IPS-NIHi7 (cell line): ENCODE results near the gene ACOT12.

Experiments
- DNase-seq: peaks from one replicate; pipeline ENCODE4 v3.0.0; 2012; ENCODE audit warnings: mixed read lengths; ENCODE audit errors: extremely low spot score

The ACOT12 gene

DNA sequence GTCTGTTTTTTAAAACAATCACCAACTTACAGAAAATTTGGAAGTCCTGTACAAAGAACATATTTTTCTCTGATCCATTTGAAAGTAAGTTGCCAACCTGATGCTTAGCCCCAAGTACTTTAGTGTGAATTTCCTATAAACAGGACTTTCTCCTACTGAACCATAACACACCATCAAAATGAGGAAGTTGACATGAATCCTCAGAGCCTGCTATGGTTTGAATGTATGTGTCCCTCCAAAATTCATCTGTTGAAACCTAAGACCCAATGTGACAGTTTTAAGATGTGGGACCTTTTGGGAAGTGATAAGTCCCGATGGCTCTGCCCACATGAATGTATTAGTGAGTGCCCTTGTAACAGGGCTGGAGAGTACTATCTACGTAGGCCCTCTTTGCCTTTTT is 6.4 kb upstream of the ACOT12 start:
- no peak for DNase-seq

DNA sequence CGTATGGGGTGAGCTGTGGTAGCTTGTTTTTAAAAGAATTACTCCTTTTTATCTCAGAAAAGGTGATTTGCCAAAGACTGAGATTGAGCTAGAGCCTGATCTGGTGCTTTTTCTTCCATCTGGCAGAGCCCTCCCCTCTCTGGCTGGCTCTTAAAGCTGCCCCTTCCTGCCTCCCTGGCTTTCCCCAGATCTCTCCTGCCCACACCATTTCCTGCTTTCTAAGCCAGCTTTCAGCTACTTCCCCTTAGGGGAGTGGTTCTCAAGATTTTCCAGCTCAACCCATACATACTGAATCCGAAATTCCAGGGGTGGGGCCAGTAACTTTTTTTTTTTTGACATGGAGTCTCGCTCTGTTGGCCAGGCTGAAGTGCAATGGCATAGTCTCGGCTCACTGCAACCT is 4.8 kb upstream of the ACOT12 start:
- no peak for DNase-seq

DNA sequence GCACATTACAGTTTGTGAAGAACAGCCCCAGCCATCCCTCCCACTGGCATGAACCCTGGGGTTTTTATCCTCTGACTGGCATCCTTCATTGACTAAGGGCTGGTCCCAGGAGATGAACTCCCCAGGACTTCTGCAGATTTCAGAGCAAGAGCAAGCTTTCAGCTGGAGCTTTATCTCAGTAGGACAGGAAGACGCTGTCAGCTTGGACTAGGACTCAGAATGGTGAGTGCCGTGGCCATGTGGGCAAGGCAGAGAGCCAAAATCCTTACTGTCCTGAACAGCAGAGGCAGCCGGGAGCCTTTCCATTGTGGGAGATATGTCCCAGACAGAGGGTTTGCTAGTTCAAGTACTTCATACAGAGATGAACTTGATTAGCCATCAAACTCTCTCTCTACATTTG is 3.2 kb upstream of the ACOT12 start:
- no peak for DNase-seq

DNA sequence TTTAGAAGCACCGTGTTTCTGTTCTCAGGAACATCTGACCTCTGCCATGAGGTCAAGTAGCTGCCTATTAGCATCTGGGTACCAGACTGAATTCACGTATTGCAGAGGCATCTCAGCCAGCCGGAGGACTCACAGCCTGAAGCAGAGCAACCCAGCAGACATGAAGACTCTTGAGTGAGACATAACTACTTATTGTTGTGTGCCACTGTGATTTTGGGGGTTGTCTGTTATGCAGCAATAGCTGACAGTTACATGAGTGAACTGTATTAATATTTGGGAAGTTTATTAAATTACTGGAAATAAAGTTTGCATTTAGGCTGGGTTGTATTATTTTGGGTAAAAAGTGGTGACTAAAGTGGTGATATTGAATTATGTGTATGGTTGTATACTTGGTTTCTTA is 1.3 kb upstream of the ACOT12 start:
- no peak for DNase-seq

DNA sequence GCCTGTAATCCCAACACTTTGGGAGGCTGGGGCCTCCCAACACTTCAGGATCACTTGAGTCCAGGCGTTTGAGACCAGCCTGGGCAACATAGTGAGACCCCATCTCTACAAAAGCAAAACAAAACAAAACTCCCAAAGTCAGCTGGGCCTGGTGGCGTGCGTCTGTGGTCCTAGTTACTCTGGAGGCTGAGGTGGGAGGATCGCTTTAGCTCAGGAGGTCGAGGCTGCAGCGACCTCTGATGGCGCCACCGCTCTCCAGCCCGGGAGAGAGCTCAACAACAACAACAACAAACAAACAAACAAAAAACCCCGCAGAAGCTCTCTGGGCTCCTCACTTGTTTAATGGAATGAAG is 528 bp downstream of the ACOT12 start:
- no peak for DNase-seq

DNA sequence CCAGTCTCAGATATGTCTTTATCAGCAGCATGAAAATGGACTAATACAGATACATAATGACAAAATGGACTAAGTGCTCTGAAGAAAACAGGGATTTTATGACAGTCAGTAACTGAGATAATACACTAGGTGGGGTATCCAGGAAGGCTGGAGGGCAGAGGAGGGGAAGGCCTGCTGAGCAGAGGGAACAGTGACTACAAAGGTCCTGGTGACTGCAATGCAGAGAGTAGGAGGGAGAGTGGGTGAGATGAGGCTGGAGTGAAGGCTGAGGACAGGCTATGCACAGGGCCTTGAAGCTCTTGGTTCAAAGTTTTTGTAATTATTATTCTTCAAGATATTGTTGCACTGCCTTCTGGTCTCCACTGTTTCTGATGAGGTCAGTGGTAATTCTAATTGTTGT is 4.9 kb downstream of the ACOT12 start:
- no peak for DNase-seq

DNA sequence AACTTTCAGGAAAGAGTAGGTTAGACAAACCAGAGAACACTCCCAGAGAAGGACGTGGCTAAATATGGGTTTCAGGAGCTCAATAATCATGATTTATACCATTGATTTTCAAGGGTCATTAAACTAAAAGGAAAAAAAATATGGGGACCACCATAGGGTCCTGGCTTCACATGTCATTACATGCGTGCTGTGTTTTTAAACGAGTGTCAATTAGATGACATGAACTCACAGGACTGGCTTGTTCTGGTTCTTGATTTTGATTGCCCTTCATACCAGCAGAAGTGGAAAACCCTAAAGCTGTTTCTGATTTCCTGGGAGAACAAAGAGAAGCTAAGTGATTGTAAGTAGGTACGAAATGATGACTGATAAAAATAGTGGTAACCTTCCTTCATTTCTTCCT is 5.8 kb downstream of the ACOT12 start:
- DNase-seq = no peak

DNA sequence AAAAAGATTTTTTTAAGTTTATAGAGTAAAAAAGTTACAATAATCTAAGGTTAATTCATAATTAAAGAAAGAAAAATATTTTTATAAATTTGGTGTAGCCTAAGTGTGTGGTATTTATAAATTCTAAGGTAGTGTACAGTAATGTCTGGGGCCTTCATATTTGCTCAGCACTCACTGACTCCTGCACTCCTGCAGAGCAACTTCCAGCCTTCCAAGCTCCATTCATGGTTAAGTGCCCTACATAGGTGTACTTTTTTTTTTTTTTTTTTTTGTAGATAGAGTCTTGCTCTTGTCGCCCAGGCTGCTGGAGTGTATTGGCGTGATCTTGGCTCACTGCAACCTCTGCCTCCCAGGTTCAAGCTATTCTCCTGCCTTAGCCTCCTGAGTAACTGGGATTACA is 10.1 kb downstream of the ACOT12 start:
- DNase-seq = no peak

DNA sequence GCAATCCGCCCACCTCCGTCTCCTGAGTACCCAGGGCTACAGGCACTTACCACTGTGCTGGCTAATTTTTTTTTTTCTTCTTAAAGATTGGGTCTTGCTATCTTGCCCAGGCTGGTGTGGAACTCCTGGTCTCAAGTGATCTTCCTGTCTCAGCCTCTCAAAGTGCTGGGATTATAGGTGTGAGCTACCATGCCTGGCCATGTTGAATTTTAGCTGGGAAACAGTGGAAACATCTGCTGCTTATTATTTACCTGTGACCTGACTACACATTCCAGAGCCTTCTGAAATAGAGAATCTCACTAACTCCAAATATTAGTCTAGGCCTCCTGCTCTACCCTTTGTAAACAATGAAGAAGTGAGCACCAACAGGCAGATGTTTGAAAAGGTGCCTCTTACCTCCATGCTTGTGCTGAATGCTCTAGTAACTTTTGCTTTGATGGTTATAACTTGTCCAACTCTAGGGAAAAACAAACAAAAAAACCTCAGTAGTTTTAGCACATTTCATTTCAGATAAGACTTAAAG is 22.5 kb downstream of the ACOT12 start:
- DNase-seq = no peak

DNA sequence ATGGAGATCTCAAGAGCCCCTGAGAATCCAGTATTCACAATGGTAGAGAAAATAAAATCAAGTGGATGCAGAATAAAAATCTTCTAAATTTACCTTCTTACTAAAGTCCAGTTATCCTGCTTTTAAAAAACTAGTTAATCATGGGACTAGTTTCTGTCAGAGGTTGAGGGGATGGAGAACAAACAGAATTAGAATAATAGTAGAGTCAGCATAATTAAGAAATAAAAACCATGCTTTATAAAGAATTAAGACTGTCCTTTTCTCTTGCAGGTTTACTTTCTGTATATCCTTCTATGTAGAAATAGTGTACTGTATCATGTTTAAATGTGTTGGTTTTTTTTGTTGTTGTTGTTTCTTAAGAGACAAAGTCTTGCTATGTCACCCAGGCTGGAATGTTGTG is 23.0 kb downstream of the ACOT12 start:
- no peak for DNase-seq

DNA sequence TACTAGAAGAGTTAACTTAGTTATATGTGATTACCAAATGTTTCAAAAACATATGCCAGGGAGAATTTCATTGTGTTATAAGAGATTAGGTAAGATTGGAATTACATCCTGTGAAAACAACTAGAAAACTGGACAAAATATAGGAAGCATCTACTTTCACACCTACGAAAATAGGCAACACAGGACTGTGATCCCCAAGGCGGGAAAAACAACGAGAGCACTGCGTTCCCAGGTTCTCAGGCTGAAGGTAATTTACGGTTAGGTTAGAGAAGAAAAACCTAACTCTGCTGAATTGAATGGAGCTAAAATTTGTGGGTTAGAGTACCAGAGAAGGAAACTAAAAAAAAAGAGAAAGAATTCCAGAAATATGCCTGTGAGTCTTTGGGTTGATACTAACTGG is 28.4 kb downstream of the ACOT12 start:
- no peak for DNase-seq

DNA sequence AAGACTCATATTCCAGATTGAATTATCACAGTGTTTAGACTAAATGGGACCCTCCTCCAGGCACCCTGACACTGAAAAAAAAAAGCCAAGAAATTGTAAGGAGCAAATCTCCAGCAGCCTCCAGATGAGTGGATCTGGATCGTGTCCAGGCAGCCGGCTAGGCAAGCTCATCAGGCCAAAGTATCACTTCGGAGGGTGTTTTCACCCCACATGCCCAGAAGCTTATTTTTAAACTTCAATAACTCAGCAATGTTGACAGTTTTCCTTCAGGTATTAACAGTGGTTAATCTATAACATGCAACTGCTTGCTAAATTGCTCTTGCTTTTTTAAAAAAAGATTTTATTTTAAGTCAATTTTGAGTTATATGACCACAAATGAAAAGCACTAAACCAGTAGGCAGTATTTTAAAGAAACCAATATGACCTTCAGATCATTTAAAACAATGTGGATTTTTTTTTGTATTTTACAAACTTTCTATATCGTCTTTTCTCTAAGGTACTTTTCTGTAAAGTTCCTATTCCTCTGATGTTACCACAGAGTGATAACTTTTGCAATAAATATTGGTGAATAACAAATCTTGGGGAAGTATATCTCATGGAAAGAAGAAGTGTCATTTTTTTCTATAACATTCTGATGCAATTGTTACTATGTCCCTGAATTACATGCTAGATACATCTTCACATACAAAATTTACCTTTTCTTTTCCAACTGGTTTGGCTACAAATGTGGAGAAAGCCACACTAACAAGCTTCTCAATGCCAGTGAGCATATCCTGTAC is 30.7 kb downstream of the ACOT12 start:
- DNase-seq = no peak

DNA sequence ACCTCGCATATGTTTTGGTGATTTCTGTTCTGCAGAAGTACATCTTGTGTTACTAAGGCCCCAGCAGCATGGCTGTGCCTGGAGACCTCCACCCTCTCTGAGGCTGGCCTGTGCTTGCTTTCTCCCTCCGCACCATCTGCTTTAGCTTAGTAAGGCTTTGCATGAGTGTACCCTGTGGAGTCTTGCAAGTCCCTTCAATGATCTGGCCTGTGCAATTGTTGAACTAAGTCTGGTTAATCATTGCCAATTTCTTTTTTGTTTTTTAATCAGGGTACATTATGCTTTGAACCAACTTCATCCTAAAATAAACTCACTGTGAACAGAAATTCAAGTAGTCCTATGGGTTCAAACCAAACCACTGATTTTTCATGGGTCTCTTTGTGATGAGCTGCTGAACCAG is 32.3 kb downstream of the ACOT12 start:
- no peak for DNase-seq

DNA sequence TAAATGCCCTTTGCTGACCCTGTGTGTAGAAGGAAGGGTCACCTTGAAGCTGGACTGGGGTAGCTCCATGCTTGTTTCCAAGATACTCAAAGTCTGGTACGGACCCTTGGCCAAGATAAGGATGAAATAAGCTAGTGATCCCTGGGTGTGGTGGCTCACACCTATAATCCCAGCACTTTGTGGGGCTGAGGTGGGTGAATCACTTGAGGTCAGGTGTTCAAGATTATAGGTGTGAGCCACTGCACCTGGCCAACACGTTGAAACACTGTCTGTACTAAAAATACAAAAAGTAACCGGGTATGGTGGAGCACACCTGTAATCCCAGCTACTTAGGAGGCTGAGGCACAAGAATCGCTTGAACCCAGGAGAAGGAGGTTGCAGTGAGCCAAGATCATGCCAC is 33.3 kb downstream of the ACOT12 start:
- no peak for DNase-seq

DNA sequence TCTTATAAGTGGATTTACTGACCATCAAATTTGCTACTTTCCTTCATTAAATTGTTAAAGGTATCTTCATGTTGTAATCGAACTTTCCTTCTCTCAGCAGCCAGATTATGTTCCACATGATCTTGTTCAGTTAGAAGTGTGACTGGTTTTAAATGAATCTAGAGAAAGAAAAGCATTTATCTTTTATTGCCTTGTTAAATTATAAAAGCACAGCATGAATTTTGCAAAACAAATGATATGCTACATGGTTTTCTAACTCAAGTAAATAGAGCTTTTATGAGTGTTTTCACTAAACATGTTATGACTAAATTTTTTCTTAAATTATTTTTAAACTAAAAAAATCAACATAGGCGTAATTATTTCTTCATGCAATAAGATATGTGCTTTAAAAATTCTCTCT is 34.1 kb downstream of the ACOT12 start:
- DNase-seq = no peak

DNA sequence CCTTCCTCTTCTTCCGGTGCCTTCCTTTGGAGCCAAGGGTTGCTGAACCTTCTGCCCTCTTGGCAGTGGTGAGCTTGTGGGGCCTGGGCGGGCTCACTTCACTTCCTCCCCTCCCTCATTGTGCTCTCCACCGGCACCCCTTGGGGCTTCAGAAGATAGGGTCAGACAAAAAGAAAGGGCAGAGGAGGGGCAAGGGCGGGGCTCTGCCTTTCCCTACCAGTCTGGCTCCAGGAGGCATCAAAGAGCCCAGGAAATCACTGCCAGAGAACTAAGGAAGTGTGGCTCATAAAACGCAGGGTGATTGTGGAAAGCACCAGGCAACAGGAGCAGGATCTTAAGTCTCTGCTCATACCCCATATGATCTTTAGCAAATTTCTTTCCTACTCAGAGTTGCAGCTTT is 34.8 kb downstream of the ACOT12 start:
- DNase-seq = peak; percentile 48

DNA sequence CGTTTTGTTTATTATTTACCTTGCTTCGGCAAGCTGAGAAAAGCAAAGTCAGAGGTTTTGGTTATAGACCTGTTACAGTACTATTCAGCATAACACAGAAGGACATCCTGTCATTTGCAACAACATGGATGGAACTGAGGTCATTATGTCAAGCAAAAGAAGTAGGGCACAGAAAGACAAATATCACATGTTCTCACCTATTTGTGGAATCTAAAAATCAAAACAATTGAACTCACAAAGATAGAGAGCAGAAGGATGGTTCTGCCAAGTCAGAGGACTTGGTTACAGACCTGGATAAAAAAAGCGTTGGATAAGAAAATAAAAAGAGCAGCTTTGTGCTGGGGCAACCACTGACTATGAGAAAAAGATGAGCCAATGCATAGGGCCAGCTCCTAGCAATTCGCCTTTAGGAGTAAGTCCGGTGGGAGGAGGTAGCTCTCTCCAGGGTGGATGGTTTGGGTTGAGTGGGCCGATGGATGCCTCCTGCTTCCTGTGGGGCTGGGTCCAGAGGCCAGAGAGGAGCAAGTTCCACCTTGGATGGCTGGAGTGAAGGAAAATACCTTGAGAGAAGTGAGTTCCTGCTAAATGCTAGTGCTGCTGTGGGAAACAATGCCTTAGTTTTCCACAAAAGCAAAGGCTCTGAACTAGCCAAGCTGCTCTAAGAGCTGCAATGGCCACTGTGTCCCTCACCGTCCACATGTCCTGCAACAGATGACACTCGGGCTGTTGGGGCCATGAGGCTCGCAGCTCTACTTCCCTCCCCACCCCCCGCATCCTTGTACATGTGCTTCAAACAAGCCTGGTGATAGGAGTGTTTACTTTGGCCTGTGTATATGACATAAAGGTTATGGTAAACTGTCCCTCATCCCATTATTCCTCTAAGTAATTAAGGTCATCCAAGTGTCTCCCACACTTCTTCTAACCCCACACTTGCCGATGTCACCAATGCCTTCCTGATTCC is 38.4 kb downstream of the ACOT12 start:
- no peak for DNase-seq

DNA sequence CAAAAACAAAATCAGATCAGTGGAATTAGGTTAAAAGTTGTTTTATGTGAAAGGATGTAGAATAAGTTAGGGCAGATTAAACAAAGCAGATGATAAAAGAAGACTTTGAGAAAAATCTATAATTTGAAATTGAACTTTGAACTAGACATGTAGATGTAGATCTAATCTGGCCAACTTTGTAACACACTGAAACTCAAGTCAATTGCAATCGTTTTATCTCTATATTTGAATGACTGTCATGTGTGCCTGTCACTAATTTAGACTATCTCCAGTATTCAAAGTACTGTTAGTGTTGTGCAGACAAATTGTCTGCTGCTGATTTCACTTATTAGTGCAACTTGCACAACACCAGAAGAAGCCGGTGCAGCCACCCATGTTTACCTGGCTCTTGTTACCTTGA is 39.8 kb downstream of the ACOT12 start:
- DNase-seq = no peak

DNA sequence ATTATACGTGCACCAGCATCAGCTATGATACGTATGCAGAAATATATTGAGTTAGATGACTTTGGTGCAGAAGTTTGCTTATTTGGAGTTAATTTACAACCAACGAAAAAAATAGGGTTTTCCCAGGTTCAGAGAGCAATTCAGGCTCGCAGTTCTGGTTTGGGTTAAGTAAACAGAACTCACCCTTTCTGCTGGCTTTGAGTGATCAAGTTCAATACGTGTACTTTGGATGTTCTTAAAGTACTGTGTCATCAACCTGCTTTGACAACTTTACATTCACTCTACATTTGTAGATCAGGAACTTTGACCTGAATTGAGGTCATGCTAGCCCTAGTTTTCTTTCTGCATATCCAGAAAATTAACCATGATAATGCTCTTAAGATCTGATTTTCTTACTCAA is 40.7 kb downstream of the ACOT12 start:
- DNase-seq = no peak

DNA sequence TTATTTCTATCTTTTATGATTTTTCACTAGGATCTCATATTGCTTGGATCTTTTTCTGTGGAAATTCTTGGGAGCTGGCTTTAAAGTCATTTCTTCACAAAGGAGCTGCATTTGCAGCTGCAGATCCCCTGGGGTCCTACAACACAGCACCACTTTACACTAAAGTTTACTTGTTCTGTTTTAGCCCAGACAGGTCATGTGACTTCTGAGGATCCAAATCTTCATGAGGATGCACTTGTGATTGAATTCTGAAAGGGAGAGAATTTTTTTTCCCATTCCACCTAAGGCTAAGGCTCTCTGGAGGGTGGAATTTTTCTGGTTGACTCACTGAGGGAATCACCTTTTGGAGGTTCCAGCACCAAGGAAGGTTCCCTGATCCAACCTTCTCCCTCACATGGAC is 43.4 kb downstream of the ACOT12 start:
- no peak for DNase-seq

DNA sequence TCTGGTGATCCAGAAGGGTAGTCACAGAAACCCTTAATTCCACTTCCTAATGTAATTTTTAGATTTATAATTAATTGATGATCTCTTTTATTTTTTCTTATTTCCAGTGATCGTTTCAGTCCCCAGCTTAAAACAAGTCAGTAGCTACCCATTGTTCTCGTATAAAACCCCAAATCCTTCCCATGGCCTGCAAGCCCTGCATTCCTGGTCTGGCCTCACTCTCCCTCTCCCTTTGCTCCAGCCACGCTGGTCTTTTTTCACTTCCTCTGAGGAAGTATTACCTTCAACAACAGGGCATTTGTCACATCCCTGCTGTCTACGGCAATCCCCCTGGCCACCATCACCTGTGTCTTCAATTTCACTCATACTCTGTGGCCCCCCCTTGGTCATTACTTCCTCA is 44.8 kb downstream of the ACOT12 start:
- DNase-seq = no peak

DNA sequence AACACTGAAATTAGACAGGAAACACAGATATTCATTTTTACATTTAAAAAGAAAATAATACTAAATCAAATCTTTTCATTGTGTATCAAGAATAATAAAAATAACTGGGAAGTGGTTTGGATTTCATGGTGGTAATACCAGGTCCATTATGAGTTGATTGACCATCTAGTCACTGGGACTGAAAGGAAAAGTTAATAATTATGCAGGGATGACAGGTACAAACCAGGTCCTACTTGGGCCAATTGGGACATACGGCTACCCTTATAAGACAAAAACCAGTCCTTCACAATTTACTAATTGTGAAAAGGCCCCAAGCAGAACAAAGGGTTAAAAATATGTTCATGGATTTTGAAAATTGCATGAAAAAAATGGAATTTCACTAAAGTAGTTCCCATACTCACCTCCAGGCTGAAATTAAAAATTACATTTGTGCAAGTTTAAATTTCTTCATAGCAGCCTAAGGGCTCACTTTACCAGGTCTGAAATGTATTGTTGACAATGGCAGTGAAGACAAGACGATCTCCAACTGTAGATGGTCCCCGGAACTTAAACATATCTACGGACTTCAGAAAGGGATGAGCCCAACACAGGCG is 48.4 kb downstream of the ACOT12 start:
- no peak for DNase-seq

DNA sequence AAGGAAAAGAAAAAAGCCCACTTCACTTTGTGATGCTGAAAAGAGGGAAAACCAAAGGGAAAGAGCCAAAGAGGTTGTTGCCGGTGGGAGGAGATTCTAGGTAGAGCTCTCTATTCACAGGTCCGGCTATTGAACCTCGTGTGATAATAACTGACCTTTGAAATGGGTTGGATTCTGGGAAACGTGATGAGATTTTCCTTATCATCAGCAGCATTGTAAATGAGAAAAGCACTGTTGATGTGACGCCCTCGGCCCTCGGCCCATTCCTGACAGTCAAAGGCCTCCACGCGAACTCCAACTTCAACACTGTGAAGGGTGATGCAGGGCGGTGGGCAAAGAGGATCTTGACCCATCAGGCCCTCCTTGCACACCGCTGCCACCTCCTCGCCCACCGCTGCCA is 49.2 kb downstream of the ACOT12 start:
- no peak for DNase-seq
